ENCODE data around the gene TBC1D9B.
A peak's percentile ranks its signal among the peaks of the same experiment; 100 is the strongest.
"Not testable (repeated sequence)": the region's sequence is repeated elsewhere in the genome, so short reads cannot be mapped to it uniquely, and the experiment has no call there.

The TBC1D9B gene

GRCh38 chr5:179885491-179886090 lies 22.1 kb downstream of the TBC1D9B start:
- DNase-seq (ENCODE audit: low spot score): no peak

GRCh38 chr5:179883163-179883562 lies 24.5 kb downstream of the TBC1D9B start:
- DNase-seq (ENCODE audit: low spot score): no peak

- no peak for DNase-seq (ENCODE audit: low spot score)
Measured at GRCh38 chr5:179882338-179882737, 25.4 kb downstream of the TBC1D9B start.

- DNase-seq (ENCODE audit: low spot score): no peak
Measured at GRCh38 chr5:179880848-179881590, 26.7 kb downstream of the TBC1D9B start.

GRCh38 chr5:179880066-179880650 lies 27.5 kb downstream of the TBC1D9B start:
- no peak for DNase-seq (ENCODE audit: low spot score)

GRCh38 chr5:179879690-179880010 lies 28.0 kb downstream of the TBC1D9B start:
- no peak for DNase-seq (ENCODE audit: low spot score)

- no peak for DNase-seq (ENCODE audit: low spot score)
Measured at GRCh38 chr5:179879003-179879689, 28.6 kb downstream of the TBC1D9B start.

- DNase-seq (ENCODE audit: low spot score): no peak
Measured at GRCh38 chr5:179878222-179879002, 29.3 kb downstream of the TBC1D9B start.

GRCh38 chr5:179876610-179876952 lies 31.1 kb downstream of the TBC1D9B start:
- DNase-seq (ENCODE audit: low spot score): no peak

GRCh38 chr5:179875741-179876609 lies 31.7 kb downstream of the TBC1D9B start:
- DNase-seq (ENCODE audit: low spot score): no peak

GRCh38 chr5:179874536-179875292 lies 33.0 kb downstream of the TBC1D9B start:
- DNase-seq (ENCODE audit: low spot score): no peak

- peak; percentile 20 for DNase-seq (ENCODE audit: low spot score)
Measured at GRCh38 chr5:179874136-179874535, 33.6 kb downstream of the TBC1D9B start.

GRCh38 chr5:179873588-179874110 lies 34.0 kb downstream of the TBC1D9B start:
- peak; percentile 18 for DNase-seq (ENCODE audit: low spot score)

GRCh38 chr5:179872828-179873575 lies 34.7 kb downstream of the TBC1D9B start:
- no peak for DNase-seq (ENCODE audit: low spot score)

- DNase-seq (ENCODE audit: low spot score): peak; percentile 18
Measured at GRCh38 chr5:179872055-179872827, 35.5 kb downstream of the TBC1D9B start.

- not testable (repeated sequence) for DNase-seq (ENCODE audit: low spot score)
Measured at GRCh38 chr5:179871533-179871932, 36.2 kb downstream of the TBC1D9B start.

GRCh38 chr5:179870952-179871351 lies 36.7 kb downstream of the TBC1D9B start:
- DNase-seq (ENCODE audit: low spot score): no peak

GRCh38 chr5:179870403-179870903 lies 37.2 kb downstream of the TBC1D9B start:
- peak; percentile 36 for DNase-seq (ENCODE audit: low spot score)

Data from D341Med (cell line).